Fibroblast of lung (primary cell): ENCODE results near the gene LLCFC1. TPM values are rescaled to one million over a fixed set of nuclear protein-coding genes. Genes with fewer than 3 reads are reported as not detected.

Source experiments
- DNase-seq, 2 donors: peaks; one replicate each; pipeline versions ENCODE4 v3.0.0 to v3.0.0-alpha.2; 2010; ENCODE audit warnings: low read depth in 2 of 2
- H2AFZ ChIP-seq: 2 replicates; pipeline ENCODE4 v1.5.1; 2012; ENCODE audit warnings: low read length, control low read depth, inconsistent platforms
- H3K27ac ChIP-seq: 2 replicates; pipeline ENCODE4 v1.5.1; 2011; ENCODE audit warnings: low read length, control low read depth; ENCODE audit not compliant: insufficient read depth
- H3K27me3 ChIP-seq: 2 replicates; pipeline ENCODE4 v1.5.1; 2011; ENCODE audit warnings: mild to moderate bottlenecking, low read length; ENCODE audit not compliant: control insufficient read depth, insufficient read depth
- H3K36me3 ChIP-seq: 2 replicates; pipeline ENCODE4 v1.5.1; 2011; ENCODE audit warnings: low read length; ENCODE audit not compliant: control insufficient read depth, insufficient read depth
- H3K4me1 ChIP-seq: 2 replicates; pipeline ENCODE4 v1.5.1; 2011; ENCODE audit warnings: low read length; ENCODE audit not compliant: control insufficient read depth, insufficient read depth; ENCODE audit errors: extremely low read depth
- H3K4me2 ChIP-seq: 2 replicates; pipeline ENCODE4 v1.5.1; 2011; ENCODE audit warnings: low read length, control low read depth; ENCODE audit not compliant: insufficient read depth; ENCODE audit errors: extremely low read depth
- H3K4me3 ChIP-seq, 4 experiments: fragments of 200-600 bp in 1 of 4; sonication (generic) in 1 of 4; replicated peaks in 1 of 4; 2 replicates each; pipeline ENCODE4 v1.5.1; 2011 to 2016; ENCODE audit warnings: low read length in 4 of 4, low read depth in 3 of 4, mild to moderate bottlenecking in 3 of 4, control low read depth in 2 of 4, inconsistent platforms in 1 of 4, mixed read lengths in 1 of 4; ENCODE audit not compliant: insufficient read depth in 1 of 4; ENCODE audit errors: control extremely low read depth in 1 of 4
- H3K79me2 ChIP-seq: 2 replicates; pipeline ENCODE4 v1.5.1; 2012; ENCODE audit warnings: mild to moderate bottlenecking, low read length, inconsistent platforms; ENCODE audit not compliant: control insufficient read depth, insufficient read depth
- H3K9ac ChIP-seq: 2 replicates; pipeline ENCODE4 v1.5.1; 2011; ENCODE audit warnings: mild to moderate bottlenecking, low read length, control low read depth; ENCODE audit not compliant: insufficient read depth
- H3K9me3 ChIP-seq: 2 replicates; pipeline ENCODE4 v1.5.1; 2012; ENCODE audit warnings: low read depth, low read length; ENCODE audit not compliant: control insufficient read depth, insufficient read depth
- H4K20me1 ChIP-seq: 2 replicates; pipeline ENCODE4 v1.5.1; 2011; ENCODE audit warnings: low read length; ENCODE audit not compliant: control insufficient read depth, insufficient read depth; ENCODE audit errors: extremely low read depth
- CTCF ChIP-seq, 2 donors: IDR thresholded peaks in 1 of 2; conservative IDR thresholded peaks in 1 of 2; 1 replicate in 1 of 2; 2 replicates in 1 of 2; pipeline ENCODE4 v1.5.1; 2011 to 2012; ENCODE audit warnings: low read length in 2 of 2, control low read depth in 1 of 2, inconsistent platforms in 1 of 2, low read depth in 1 of 2, mild to moderate bottlenecking in 1 of 2
- EZH2 ChIP-seq: IDR thresholded peaks from 2 replicates; pipeline ENCODE4 v1.5.1; 2012; ENCODE audit warnings: low read length, control low read depth, mild to moderate bottlenecking; ENCODE audit errors: missing control alignments
- polyA plus RNA-seq, 2 donors: library from polyadenylated mRNA; depleted of rRNA in 1 of 2; stranded (reverse) in 1 of 2; unstranded in 1 of 2; fragments of >200 nt; gene quantifications; 2 replicates each; pipeline ENCODE4 v1.2.1, GENCODE V29; 2011 to 2012; ENCODE audit warnings: missing spikeins in 1 of 2
- total RNA-seq: library from RNA; depleted of rRNA; stranded (reverse); fragments of >200 nt; gene quantifications from 2 replicates; pipeline ENCODE4 v1.2.1, GENCODE V29; 2014

LLCFC1 gene
- total and polyA plus RNA-seq, 2 donors (not counting 1 experiment from before 2014, with no cell fraction given): not detected

DNA sequence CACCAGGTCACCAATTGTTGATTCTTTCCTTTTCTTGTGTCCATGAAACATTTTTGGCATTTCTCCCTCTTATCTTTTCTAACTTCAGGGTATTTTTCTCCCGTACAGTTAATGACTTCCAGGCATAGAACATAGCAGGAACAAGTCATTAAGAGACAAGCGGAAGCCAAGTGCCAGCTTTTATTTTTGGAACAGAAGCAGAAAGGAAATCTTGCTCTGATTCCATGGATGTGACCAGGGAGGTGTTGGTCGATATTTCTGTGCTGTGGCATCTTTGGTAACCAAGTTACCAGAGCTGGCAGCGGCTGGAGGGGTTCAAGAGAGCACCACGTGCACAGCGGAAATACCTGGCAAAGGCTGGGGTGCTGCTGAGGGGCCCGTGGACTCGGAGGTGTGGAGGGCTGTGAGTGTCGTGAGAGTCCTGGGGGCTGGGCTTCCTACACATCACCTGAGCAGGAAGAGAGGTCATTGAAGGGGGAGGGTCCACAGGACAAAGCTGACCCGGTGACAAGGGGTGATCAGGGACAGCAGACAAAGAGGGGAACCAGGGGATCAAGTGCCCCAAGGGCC lies 1.8 kb downstream of the LLCFC1 start:
- H2AFZ ChIP-seq: no peak overlapping the region
- no peak for TF ChIP-seq CTCF (conservative IDR thresholded peaks at IDR 0.05 in 1 of 2, IDR thresholded peaks at IDR 0.05 in 1 of 2; ENCODE audit: low read depth in 1 of 2, low read length in 2 of 2)
- TF ChIP-seq EZH2: no peak
- no peaks in the 10 kb centered on the region for H3K9me3 ChIP-seq
- H3K4me3 ChIP-seq: no peak overlapping the region
- H4K20me1 ChIP-seq: no peaks in the 10 kb centered on the region
- H3K4me1 ChIP-seq: no peaks in the 10 kb centered on the region
- H3K79me2 ChIP-seq: no peaks in the 10 kb centered on the region
- H3K36me3 ChIP-seq: no peaks in the 10 kb centered on the region
- H3K9ac ChIP-seq: no peak overlapping the region
- H3K27me3 ChIP-seq: no peaks in the 10 kb centered on the region
- no peak overlapping the region for H3K27ac ChIP-seq
- no peak overlapping the region for H3K4me2 ChIP-seq
- DNase-seq: no peak

GRCh38 chr7:142941541-142941940 lies 2.3 kb downstream of the LLCFC1 start:
- H3K9ac ChIP-seq: no peak overlapping the region

DNA sequence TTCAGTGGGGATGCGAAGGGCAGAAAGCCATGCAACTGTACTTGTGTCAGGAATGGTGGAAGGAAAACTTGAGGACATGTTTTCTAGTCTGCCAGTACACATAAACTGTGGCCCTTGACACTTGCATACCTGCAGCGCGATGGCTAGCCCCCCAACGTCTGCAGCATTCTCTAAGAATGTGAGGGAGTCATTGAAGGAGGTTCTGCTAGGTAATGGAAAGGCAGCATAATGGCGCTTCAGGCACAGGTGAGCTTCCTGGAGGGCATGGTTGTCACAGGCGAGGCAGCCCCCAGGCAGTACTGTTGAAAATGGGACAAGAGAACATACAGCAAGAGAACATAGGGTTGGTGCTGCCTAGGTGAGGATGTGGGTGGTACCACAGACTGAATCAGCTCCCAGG lies 3.5 kb downstream of the LLCFC1 start:
- Histone ChIP-seq H3K9ac (no peak overlapping the region), H4K20me1 (no peaks in the 10 kb centered on the region), H3K27me3 (no peaks in the 10 kb centered on the region), H3K4me3 (no peak overlapping the region), H3K4me2 (no peak overlapping the region), H3K36me3 (no peaks in the 10 kb centered on the region), H3K4me1 (no peaks in the 10 kb centered on the region), H2AFZ (no peak overlapping the region), H3K9me3 (no peaks in the 10 kb centered on the region), H3K27ac (no peak overlapping the region), H3K79me2 (no peaks in the 10 kb centered on the region)
- TF ChIP-seq EZH2 (no peak), CTCF (conservative IDR thresholded peaks at IDR 0.05 in 1 of 2, IDR thresholded peaks at IDR 0.05 in 1 of 2; ENCODE audit: low read depth in 1 of 2, low read length in 2 of 2) (no peak)
- no peak for DNase-seq

More at GRCh38 chr7:142941541-142941940, 2.3 kb downstream of the LLCFC1 start:
- TF ChIP-seq EZH2 (no peak), CTCF (conservative IDR thresholded peaks at IDR 0.05 in 1 of 2, IDR thresholded peaks at IDR 0.05 in 1 of 2; ENCODE audit: low read depth in 1 of 2, low read length in 2 of 2) (no peak)
- Histone ChIP-seq H3K79me2 (no peaks in the 10 kb centered on the region), H3K4me2 (no peak overlapping the region), H3K4me1 (no peaks in the 10 kb centered on the region), H2AFZ (no peak overlapping the region), H3K4me3 (no peak overlapping the region), H3K36me3 (no peaks in the 10 kb centered on the region), H3K27ac (no peak overlapping the region), H3K9me3 (no peaks in the 10 kb centered on the region), H3K27me3 (no peaks in the 10 kb centered on the region), H4K20me1 (no peaks in the 10 kb centered on the region)
- DNase-seq: no peak
